Stimulated activated CD4-positive, alpha-beta T cell treated with anti-CD3 and anti-CD28 coated beads, Interleukin-1b, Interleukin-23, amount 100 ng/mL, for 24 hours (primary cell): ENCODE measurements around the gene GSAP.

Source experiments
- DNase-seq, 4 experiments: peaks; one replicate each; pipeline ENCODE4 v3.0.0-alpha.2; 2020; ENCODE audit warnings: low read depth in 4 of 4, low spot score in 1 of 4

Gene GSAP

DNA sequence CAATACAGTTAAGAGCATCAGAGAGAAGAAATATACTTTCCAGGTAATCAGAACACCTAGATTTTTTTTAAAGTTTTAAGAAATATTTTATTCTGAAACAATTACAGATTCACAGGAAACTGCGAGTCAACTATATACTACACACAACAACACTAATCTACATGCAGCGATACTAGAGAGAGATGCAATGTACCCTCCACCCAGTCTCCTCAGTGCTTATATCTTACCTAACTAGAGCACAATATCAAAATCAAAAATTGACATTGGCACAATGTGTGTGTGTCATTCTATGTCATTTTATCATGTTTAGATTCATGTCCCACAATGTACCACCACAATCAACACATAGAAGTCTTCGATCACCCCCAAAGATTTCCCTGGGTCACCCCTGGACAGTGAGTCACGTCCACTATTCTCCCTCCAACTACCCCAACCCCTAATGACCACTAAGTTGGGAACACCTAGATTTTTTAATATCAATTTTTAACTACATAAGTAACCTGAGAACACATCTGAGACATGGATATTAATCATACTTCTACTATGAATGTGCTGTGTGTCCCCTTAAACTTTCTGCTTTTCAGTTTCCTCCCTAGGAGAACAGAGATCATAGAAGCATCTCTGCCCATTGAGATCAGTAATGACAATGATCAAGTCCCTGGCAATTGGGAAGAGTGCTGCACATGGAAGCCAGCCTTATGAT lies 86.5 kb downstream of the GSAP start:
- no peak for DNase-seq

GRCh38 chr7:77328669-77329068 lies 87.5 kb downstream of the GSAP start:
- no peak for DNase-seq

GRCh38 chr7:77327932-77328628 lies 88.1 kb downstream of the GSAP start:
- no peak for DNase-seq

DNA sequence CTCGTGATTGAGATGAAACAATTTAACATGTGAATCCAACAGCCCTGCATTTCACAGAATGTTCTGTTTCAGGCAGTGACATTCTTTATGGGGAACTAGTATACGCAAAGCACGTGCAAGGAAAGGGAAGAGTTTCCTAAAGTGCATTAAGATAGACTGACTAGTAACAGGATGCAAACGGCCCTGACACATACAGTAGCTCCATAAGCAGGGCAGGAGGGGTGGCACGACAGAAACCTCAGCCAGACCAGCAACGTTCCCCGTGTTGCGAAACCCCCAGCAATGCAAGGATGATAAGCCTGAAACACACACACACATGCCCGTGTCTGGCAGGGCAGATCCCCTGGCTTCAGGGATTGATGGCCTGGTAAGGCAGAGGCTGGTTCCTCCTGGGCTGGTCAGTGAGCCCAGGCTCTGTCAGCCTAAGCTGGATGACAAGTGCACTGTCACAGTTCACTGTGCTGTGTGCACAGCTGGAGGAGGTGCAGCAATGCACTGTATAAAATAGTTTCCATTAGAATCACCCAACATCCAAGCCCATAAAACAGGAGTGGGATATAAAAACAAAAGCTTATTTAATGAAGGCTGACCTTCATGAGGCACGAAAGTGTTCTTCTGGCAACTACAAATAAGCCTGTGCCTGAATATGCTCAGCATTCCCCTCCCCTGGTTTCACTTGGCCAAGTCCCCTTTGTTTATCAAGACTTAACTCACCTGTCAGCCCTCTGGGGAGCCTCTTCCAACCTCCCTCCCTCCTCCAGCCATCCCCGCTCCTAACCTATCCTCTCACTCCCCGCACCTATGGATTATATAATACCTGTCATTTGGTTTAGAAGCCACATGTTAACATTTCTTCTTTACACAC lies 88.8 kb downstream of the GSAP start:
- DNase-seq: no peak

- no peak for DNase-seq
Observed at GRCh38 chr7:77326131-77326530, 90.0 kb downstream of the GSAP start.

GRCh38 chr7:77321300-77321699 lies 94.8 kb downstream of the GSAP start:
- no peak for DNase-seq

DNA sequence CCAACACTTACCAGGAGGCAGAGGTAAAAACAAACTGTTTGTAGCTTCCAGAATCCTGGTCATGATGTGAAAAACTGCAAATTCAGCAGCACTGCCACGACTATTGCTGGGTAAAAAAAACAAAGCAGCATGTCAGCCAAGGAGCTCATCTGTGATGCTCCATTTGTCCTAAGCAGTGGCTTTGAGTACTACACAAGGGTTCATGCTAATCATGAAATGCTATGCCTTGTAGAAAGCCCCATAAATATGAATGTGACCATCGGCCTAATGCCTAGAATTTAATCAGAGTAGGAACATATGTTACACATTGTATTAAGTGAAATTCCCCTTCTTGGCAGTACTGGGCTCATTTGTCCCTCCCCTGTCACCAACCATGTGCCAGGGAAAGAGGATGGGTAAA lies 95.4 kb downstream of the GSAP start:
- no peak for DNase-seq

DNA sequence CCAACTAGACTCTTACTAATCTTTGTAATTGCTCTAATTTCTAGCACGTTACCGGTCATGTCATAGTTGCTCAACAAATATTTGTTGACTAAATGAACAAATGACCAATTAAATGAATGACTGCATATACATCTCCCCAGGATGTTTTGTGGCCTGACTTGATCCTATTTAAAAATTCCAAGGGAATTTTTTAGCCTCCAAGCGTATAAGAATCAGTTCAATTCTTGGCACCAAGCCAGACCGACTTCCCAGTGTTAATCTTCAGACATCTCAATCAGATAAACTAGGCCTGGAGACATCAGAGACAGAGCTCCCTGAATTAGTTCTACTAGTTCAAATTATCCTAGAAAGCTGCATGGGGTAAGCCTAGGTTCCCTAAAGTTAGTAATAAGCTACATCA lies 96.0 kb downstream of the GSAP start:
- DNase-seq: no peak

DNA sequence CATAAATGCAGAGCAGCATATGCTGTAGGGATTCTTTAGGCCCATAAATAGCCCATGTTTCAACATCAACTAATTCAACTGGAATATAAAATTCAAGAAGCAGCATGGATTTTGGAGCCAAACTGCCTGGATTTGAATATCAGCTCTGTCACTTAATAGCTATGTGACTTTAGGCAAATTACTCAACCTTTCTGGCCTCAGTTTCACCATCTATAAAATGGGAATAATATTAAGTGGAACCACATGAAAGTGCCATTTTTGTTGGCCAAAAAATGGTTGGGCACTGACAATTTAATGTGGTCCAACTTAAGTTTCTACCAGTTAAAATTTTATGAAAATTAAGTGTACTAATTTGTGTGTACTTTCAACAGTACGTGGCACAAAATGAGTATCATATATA lies 98.1 kb downstream of the GSAP start:
- DNase-seq: no peak

DNA sequence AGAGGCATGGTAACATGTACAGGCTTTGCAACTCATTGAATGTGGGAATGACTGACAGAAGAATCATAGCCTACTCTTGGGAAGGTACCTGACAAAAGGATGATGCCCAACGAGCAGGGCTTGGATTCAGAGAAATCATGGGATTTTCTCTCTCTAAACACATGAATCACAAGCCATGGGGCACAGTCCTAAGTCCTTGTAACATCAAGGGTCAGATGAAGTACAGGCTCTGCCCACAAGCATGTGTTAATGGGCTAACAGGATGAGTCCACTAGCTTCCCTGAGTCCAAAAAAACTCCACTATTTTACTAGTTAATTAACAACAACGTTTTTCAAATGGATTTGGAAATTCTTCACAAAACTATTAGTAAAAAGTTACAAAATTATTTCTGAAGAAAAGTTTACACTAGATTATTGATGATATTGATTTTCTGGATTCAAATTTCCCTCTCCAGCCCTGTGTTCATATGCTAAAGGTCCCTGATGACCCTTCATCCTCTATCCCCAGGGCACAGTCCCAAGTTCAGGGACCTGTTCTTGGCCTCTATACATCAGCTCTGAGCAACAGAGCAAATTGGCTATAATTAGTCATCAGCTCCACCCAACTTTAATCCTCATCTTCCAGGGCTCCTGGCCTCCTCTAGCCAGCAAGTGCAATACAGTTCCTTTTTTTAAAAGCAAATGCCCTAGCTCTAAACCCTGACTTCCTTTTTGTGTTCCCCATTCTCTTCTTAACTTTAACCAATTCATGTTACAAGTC lies 99.8 kb downstream of the GSAP start:
- DNase-seq: no peak

- no peak for DNase-seq
Observed at GRCh38 chr7:77315182-77315591, 101.0 kb downstream of the GSAP start.

GRCh38 chr7:77313876-77314480 lies 102.2 kb downstream of the GSAP start:
- no peak for DNase-seq

DNA sequence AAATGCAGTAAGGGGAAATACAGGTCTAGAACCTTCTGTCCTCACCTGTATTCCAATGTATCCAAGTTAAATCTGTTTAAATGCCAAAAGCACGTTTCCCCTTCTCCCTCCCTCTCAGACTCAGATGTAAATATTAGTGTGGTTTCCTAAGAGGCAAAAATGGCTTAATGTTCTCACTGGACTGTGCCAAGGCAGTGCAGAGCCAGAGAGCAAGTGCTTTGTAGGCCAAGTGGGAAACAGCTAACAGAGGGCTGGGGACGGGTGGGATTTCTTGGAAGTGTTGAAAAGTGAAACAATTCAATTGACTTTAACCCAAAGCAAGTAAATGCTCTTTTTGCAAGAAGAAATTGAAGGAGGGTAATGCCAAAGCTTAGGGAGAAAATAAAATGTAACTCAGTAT lies 103.1 kb downstream of the GSAP start:
- no peak for DNase-seq

- no peak for DNase-seq
Observed at GRCh38 chr7:77310982-77311381, 105.2 kb downstream of the GSAP start.

GRCh38 chr7:77309714-77310220 lies 106.4 kb downstream of the GSAP start:
- no peak for DNase-seq

- DNase-seq: no peak
Observed at GRCh38 chr7:77308792-77309191, 107.4 kb downstream of the GSAP start.

DNA sequence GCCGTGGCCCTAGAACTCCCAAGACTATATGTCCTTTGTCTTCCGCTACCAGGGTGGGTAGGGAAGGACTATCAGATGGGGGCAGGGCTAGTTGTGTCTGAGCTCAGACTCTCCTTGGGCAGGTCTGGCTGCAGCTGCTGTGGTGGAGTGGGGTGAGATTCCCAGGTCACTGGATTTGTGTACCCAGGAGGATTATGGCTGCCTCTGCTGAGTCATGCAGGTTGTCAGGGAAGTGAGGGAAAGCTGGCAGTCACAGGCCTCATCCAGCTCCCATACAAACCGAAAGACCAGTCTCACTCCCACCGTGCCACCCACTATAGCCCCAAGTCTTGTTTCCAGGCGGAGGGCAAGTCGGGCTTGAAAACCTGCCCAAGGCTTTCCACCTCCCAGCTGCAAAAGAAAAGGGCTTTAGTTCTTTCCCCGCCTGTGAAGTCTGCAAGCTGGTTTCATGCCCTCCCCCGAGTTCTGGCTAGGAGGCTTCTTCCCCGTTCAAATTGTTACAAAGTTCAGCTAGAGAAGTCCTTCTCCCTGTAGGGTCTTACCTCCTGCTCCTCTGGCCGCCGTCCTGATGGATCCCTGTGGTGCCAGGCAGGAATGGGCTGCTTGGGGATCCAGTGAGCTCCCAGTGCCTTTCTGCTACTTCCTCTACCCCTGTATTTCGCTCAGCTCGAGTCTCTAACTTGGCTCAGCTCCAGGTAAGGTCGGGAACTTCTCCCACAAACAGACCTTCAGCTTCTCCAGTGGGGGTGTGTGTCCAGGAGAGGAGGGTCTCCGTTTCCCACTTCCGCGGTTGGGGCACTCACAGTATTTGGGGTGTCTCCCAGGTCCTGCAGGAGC lies 109.7 kb downstream of the GSAP start:
- no peak for DNase-seq

- no peak for DNase-seq
Observed at GRCh38 chr7:77295549-77295948, 120.6 kb downstream of the GSAP start.

- DNase-seq: no peak
Observed at GRCh38 chr7:77293046-77293445, 123.1 kb downstream of the GSAP start.

DNA sequence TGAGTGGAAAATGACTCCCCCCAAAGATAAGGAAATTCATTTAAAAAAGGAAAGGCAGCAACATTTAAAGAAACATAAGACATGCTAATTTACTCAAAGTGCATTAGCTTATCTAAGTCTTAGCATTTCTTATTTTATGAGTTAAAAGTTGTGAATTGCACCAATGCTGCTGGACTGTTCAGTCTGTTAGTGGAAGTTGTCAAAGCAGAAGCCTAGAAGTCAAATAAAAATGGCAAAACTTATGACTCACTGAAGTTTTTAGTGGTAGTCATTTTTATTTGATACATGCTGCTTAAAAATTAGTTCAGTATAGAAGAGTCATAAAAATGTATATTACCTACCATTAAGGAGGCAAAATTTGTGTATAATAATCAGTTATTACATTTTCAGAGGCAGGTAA lies 125.7 kb downstream of the GSAP start:
- DNase-seq: no peak
